Neuronal stem cell (in vitro differentiated cells): ENCODE data around the gene MBTD1. TPM values are rescaled to one million over a fixed set of nuclear protein-coding genes. Genes with fewer than 3 reads are reported as not detected.

Source experiments
- DNase-seq: peaks from one replicate; pipeline ENCODE4 v3.0.0-alpha.2; 2013; ENCODE audit warnings: low spot score
- H2AFZ ChIP-seq: one replicate; pipeline ENCODE4 v1.6.1; 2013; ENCODE audit warnings: mild to moderate bottlenecking, low read length, inconsistent platforms
- H2AK5ac ChIP-seq: 2 replicates; pipeline ENCODE4 v1.6.1; 2013; ENCODE audit warnings: low read depth, mild to moderate bottlenecking, inconsistent platforms, low read length, moderate library complexity, mixed read lengths
- H2BK120ac ChIP-seq: 2 replicates; pipeline ENCODE4 v1.6.1; 2013; ENCODE audit warnings: low read depth, mild to moderate bottlenecking, inconsistent platforms, low read length, moderate library complexity, mixed read lengths
- H2BK12ac ChIP-seq: one replicate; pipeline ENCODE4 v1.6.1; 2013; ENCODE audit warnings: low read length, inconsistent platforms
- H2BK15ac ChIP-seq: 2 replicates; pipeline ENCODE4 v1.6.1; 2013; ENCODE audit warnings: mild to moderate bottlenecking, low read length, inconsistent platforms, mixed read lengths
- H2BK5ac ChIP-seq: one replicate; pipeline ENCODE4 v1.6.1; 2013; ENCODE audit warnings: inconsistent platforms, mild to moderate bottlenecking, low read length, moderate library complexity
- H3K14ac ChIP-seq: one replicate; pipeline ENCODE4 v1.6.1; 2013; ENCODE audit warnings: low read length, inconsistent platforms
- H3K18ac ChIP-seq: 2 replicates; pipeline ENCODE4 v1.6.1; 2013; ENCODE audit warnings: low read length, inconsistent platforms
- H3K23ac ChIP-seq: 2 replicates; pipeline ENCODE4 v1.6.1; 2013; ENCODE audit warnings: low read depth, mild to moderate bottlenecking, mixed read lengths, low read length, inconsistent platforms; ENCODE audit not compliant: poor library complexity
- H3K27ac ChIP-seq: replicated peaks from 3 replicates; pipeline ENCODE4 v1.5.1; 2013; ENCODE audit warnings: low read length, inconsistent platforms
- H3K27me3 ChIP-seq, 3 experiments: 2 replicates each; pipeline ENCODE4 v1.6.1; 2013; ENCODE audit warnings: low read length in 3 of 3, mild to moderate bottlenecking in 2 of 3, inconsistent platforms in 1 of 3, low read depth in 1 of 3, mixed read lengths in 1 of 3, moderate library complexity in 1 of 3; ENCODE audit not compliant: control insufficient read depth in 3 of 3, insufficient read depth in 3 of 3
- H3K36me3 ChIP-seq, 2 donors: replicated peaks in 1 of 2; 2 replicates each; pipeline ENCODE4 v1.6.1; 2013; ENCODE audit warnings: low read length in 2 of 2; ENCODE audit not compliant: control insufficient read depth in 2 of 2, insufficient read depth in 2 of 2
- H3K4ac ChIP-seq: 2 replicates; pipeline ENCODE4 v1.6.1; 2013; ENCODE audit warnings: inconsistent platforms, mild to moderate bottlenecking, low read length, moderate library complexity
- H3K4me1 ChIP-seq, 2 donors: 1 replicate in 1 of 2; 2 replicates in 1 of 2; pipeline ENCODE4 v1.6.1; 2013; ENCODE audit warnings: low read length in 2 of 2, low read depth in 1 of 2; ENCODE audit not compliant: control insufficient read depth in 2 of 2, insufficient read depth in 1 of 2
- H3K4me2 ChIP-seq: one replicate; pipeline ENCODE4 v1.6.1; 2013; ENCODE audit warnings: mild to moderate bottlenecking, low read length, inconsistent platforms; ENCODE audit not compliant: insufficient read depth, poor library complexity, severe bottlenecking
- H3K4me3 ChIP-seq, 2 donors: 2 replicates each; pipeline ENCODE4 v1.5.1; 2013; ENCODE audit warnings: low read length in 2 of 2, mild to moderate bottlenecking in 2 of 2, inconsistent platforms in 1 of 2, moderate library complexity in 1 of 2
- H3K79me1 ChIP-seq: one replicate; pipeline ENCODE4 v1.6.1; 2013; ENCODE audit warnings: low read depth, mild to moderate bottlenecking, inconsistent platforms, low read length, moderate library complexity
- H3K9ac ChIP-seq: one replicate; pipeline ENCODE4 v1.6.1; 2013; ENCODE audit warnings: mild to moderate bottlenecking, low read depth, low read length, inconsistent platforms; ENCODE audit not compliant: poor library complexity
- H3K9me3 ChIP-seq, 2 donors: replicated peaks in 1 of 2; 2 replicates each; pipeline versions ENCODE3 to v1.6.1; 2013; ENCODE audit warnings: low read length in 2 of 2, mild to moderate bottlenecking in 2 of 2, inconsistent platforms in 1 of 2, low read depth in 1 of 2, mixed read lengths in 1 of 2, moderate library complexity in 1 of 2; ENCODE audit not compliant: control insufficient read depth in 2 of 2, insufficient read depth in 1 of 2
- H4K8ac ChIP-seq: one replicate; pipeline ENCODE4 v1.6.1; 2013; ENCODE audit warnings: low read depth, mild to moderate bottlenecking, inconsistent platforms, low read length, moderate library complexity
- H4K91ac ChIP-seq: one replicate; pipeline ENCODE4 v1.6.1; 2013; ENCODE audit warnings: low read length, low read depth, mild to moderate bottlenecking, inconsistent platforms; ENCODE audit not compliant: poor library complexity
- WGBS, 2 donors: extraction: QIAGEN DNeasy Blood & Tissue Kit; methylation state at CpG; one replicate each; pipeline ENCODE4 v1.1.7; 2013; ENCODE audit warnings: missing lambda C conversion rate in 2 of 2, mixed read lengths in 1 of 2; ENCODE audit not compliant: insufficient read length in 2 of 2, insufficient replicate concordance in 1 of 2; ENCODE audit errors: extremely low coverage in 2 of 2; 5-methylcytosine and 5-hydroxymethylcytosine counted together
- polyA plus RNA-seq, 2 experiments: library from polyadenylated mRNA; stranded (reverse); fragments of 200-250 nt; gene quantifications; one replicate each; pipeline ENCODE4 v1.2.3, GENCODE V29; 2013

The MBTD1 gene
- 25.2 TPM for polyA plus RNA-seq (2013, experiment 1 of 2)
- 26.0 TPM for polyA plus RNA-seq (2013, experiment 2 of 2)

DNA sequence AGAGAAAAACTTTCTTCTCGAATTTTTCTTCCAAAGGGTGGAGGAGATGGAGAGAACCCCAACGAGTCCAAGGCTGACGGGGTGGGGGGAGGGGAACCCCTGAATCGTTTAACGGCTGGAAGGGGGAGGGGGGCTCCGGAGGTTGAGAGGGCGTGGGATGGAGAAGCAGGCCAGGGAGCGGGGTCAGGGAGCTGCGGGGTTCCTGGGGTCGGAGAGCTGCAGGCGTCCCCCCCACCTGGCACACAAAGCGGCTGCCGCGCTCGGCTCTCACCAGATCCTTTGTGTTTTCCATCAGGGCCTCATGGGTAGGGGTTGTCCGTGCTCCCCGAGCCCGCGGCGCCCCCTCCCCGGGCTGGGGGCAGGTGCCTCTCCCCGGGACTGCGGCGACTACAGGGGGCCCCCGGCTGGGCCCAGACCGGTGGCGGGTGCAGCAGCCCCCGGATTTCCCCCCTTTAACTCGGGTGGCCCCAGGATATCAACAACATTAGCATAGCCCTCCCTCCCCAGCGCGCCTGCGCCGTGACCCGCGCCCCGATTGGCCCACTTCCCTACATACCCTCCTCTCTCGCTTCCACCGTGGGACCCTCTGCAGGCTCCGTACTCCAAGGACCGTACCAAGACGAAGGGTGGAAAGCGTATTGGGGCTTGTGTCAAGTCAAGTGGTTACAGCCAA, at the start of gene MBTD1:
Gene MBTD1, minus strand, starts transcription at position 486 of the 673 bp plus-strand sequence. CDS start 34,888 bp downstream, outside the sequence.
- no peaks in the 10 kb centered on the region for H3K9me3 ChIP-seq
- H2BK5ac ChIP-seq, result peak within 1 kb of the TSS; percentile 94
- no peaks in the 10 kb centered on the region for H3K27me3 ChIP-seq
- WGBS, 2 donors, result no CpG with 5 or more reads among the region's 42 CpGs
- H3K4me1 ChIP-seq, result peaks cover 6 to 13% of the 10 kb centered on the region in 2 donors
- H3K18ac ChIP-seq, result peak within 1 kb of the TSS; percentile 99
- H3K23ac ChIP-seq, result peak within 1 kb of the TSS; percentile 99
- H3K14ac ChIP-seq, result peak within 1 kb of the TSS; percentile 94
- peak within 1 kb of the TSS; percentile 17 for H4K8ac ChIP-seq
- peak within 1 kb of the TSS; percentile 72 for H2BK120ac ChIP-seq
- no peak for DNase-seq
- H3K4ac ChIP-seq, result peak within 1 kb of the TSS; percentile 100
- no peak within 1 kb of the TSS for H2BK12ac ChIP-seq
- H3K36me3 ChIP-seq, result peaks cover 7 to 67% of the 10 kb centered on the region in 2 donors
- peaks cover 13% of the 10 kb centered on the region for H3K79me1 ChIP-seq
- peak within 1 kb of the TSS; percentile 93 for H2BK15ac ChIP-seq
- peak within 1 kb of the TSS; percentile 24 for H4K91ac ChIP-seq
- H2AFZ ChIP-seq, result peak within 1 kb of the TSS; percentile 95
- H3K4me2 ChIP-seq, result peak within 1 kb of the TSS; percentile 86
- H2AK5ac ChIP-seq, result peak within 1 kb of the TSS; percentile 10
- H3K4me3 ChIP-seq, result peak within 1 kb of the TSS; percentile 73 to 99
- peak within 1 kb of the TSS; percentile 95 for H3K27ac ChIP-seq
- peak within 1 kb of the TSS; percentile 99 for H3K9ac ChIP-seq

DNA sequence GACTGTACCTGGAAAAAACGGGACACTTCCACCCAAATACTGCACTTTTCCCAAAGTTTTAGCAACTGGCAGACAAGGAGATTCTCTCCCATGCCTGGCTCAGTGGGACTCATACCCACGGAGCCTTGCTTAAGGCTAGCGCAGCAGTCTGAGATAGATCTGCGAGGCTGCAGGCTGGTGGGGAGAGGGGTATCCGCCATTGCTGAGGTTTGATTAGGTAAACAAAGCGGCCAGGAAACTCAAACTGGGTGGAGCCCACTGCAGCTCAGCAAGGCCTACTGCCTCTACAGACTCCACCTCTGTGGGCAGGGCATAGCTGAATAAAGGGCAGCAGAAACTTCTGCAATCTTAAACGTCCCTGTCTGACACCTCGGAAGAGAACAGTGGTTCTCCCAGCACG, 45.3 kb upstream of the MBTD1 start:
- Histone ChIP-seq H3K4me2 (no peak overlapping the region), H3K23ac (no peak overlapping the region), H4K91ac (no peak overlapping the region), H3K9ac (no peak overlapping the region), H2BK15ac (no peak overlapping the region), H2BK120ac (no peak overlapping the region), H3K4ac (no peak overlapping the region), H3K18ac (no peak overlapping the region), H3K14ac (no peak overlapping the region), H3K4me3 (no peak overlapping the region), H3K4me1 (no peaks in the 10 kb centered on the region), H3K79me1 (no peaks in the 10 kb centered on the region), H2BK12ac (no peak overlapping the region), H2BK5ac (no peak overlapping the region), H2AK5ac (no peak overlapping the region), H2AFZ (peak overlapping the region; percentile 40), H3K27ac (no peak overlapping the region), H4K8ac (no peak overlapping the region), H3K36me3 (peaks cover 0 to 2% of the 10 kb centered on the region in 2 donors), H3K9me3 (peaks cover 0 to 2% of the 10 kb centered on the region in 2 donors), H3K27me3 (no peaks in the 10 kb centered on the region)
- no CpG with 5 or more reads among the region's 9 CpGs for WGBS, 2 donors
- DNase-seq, result no peak

DNA sequence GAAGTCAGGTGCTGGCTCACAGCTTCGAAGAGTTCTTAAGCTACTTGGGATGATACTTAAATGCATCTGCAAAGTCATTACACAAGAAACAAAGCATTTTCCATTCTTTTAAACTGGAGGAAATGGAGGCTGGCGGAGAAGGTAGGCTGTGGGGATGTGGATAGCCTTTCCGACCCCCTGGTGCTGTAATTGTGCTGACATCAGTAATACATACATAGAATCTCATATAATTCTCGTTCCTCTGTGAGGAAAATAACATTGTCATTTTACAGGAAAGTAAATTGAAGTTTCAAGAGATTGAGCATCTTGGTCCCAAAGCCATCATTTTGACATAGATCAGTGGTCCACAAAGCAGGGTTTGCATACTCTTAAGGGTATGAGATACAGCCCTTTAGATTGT, 40.0 kb upstream of the MBTD1 start:
- Histone ChIP-seq H3K18ac (no peak overlapping the region), H3K79me1 (no peaks in the 10 kb centered on the region), H3K14ac (no peak overlapping the region), H4K8ac (no peak overlapping the region), H3K4ac (no peak overlapping the region), H2AFZ (no peak overlapping the region), H2BK5ac (no peak overlapping the region), H4K91ac (no peak overlapping the region), H3K9ac (no peak overlapping the region), H3K4me3 (no peak overlapping the region), H3K36me3 (peaks cover 8 to 40% of the 10 kb centered on the region in 2 donors), H3K27ac (no peak overlapping the region), H3K4me1 (no peaks in the 10 kb centered on the region), H2BK120ac (no peak overlapping the region), H3K4me2 (no peak overlapping the region), H3K23ac (no peak overlapping the region), H2BK15ac (no peak overlapping the region), H3K27me3 (no peaks in the 10 kb centered on the region), H2AK5ac (no peak overlapping the region), H3K9me3 (peaks cover 0 to 2% of the 10 kb centered on the region in 2 donors), H2BK12ac (no peak overlapping the region)
- no peak for DNase-seq
- WGBS, 2 donors, result no CpG with 5 or more reads among the region's 4 CpGs

DNA sequence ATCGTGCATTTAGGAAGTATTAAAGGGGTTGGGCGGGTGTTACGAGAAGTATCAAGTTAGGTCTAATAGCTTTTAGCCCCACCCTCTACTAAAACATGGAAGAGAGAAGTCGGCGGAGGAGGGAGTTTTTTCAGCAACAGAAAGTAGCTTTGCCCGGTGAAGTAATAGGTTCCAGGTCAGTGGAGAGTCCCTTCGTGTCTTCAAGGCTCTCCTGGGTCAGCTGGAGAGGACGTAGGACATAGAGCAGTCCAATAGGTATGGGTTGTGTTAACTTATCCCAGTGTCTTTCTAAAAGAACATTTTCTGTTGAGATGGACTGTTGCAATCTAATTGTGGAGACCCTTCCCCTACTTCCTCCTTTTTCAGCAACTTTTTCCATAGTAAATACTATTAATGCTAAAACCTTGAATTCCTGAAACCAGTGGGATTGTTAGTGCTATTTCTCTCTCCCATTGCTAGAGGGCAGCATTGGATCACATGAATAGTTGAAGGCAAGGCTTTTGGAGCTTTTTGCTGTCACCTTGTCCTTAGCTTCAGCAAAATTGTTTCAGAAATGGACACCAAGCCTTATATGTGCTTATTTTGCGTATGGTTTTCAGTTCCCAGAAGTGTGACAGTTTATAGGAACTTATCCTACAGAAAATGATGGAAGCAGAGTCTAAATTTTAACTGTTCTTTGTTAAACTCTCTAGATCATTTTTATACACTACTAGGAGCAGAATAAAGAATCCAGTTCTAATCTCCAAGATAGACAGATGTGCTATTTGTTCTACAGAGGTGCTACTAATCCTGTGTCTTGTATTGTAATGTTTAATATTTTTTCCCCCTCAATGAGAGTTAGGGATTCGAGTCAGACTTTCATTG, 38.9 kb upstream of the MBTD1 start:
- no peaks in the 10 kb centered on the region for H3K27me3 ChIP-seq
- no peak overlapping the region for H3K14ac ChIP-seq
- no peak overlapping the region for H2BK15ac ChIP-seq
- peaks cover 0 to 2% of the 10 kb centered on the region in 2 donors for H3K9me3 ChIP-seq
- H3K4me3 ChIP-seq, result no peak overlapping the region
- no peak overlapping the region for H4K8ac ChIP-seq
- no peak overlapping the region for H3K27ac ChIP-seq
- H2BK120ac ChIP-seq, result no peak overlapping the region
- no peak overlapping the region for H3K4me2 ChIP-seq
- WGBS, 2 donors, result no CpG with 5 or more reads among the region's 10 CpGs
- H3K36me3 ChIP-seq, result peaks cover 7 to 46% of the 10 kb centered on the region in 2 donors
- no peak overlapping the region for H4K91ac ChIP-seq
- no peak overlapping the region for H2AFZ ChIP-seq
- no peak overlapping the region for H2AK5ac ChIP-seq
- no peak overlapping the region for H3K4ac ChIP-seq
- H3K18ac ChIP-seq, result no peak overlapping the region
- H3K4me1 ChIP-seq, result no peaks in the 10 kb centered on the region
- H2BK5ac ChIP-seq, result no peak overlapping the region
- H2BK12ac ChIP-seq, result no peak overlapping the region
- peak; percentile 33 for DNase-seq
- no peak overlapping the region for H3K9ac ChIP-seq
- no peaks in the 10 kb centered on the region for H3K79me1 ChIP-seq
- H3K23ac ChIP-seq, result no peak overlapping the region
